GM19035 (cell line): Measurements from ENCODE around the gene TMEM184C.

Experiments used
- ATAC-seq: cut with Tn5 transposase; IDR thresholded peaks from one replicate; pipeline ENCODE4 v1.9.1; 2021; ENCODE audit not compliant: unreplicated experiment

Gene TMEM184C

DNA sequence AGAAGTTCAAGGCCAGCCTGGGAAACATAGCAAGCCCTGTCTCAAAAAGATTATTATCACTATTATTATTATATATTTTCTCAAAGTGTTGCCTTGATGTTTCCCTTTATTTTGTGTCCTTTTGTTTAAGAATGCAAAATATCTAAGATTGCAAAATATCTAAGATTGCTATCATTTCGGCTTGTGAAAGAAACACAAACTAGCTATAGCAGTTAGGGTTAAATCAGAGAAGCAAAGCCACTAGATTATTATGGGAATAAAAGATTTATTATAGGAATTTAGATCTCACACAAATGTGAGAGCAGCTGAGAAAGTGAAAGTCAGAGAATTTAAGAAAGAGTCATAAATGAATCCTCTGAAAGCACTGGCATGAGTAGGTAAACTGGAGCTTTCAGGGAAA, 18.0 kb upstream of the TMEM184C start:
- no peak for ATAC-seq

DNA sequence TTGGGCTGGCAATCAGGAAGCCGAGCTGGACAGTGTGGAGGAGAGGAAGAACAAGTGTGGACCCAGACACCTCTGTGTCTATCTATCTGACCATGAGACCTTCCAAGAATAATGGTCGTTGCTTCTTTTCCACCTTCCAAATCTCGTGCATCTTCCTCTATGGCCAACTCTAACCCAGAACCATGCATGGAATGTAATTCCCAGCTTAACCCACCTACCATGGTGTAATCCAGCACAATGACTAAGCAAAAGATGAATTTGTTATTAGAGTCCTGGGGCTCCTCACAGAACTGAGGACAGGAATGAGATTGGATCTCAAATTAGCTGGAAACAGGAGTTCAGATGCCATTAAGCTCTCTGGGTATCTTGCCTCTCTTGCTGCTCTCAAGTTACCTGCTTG, 17.4 kb upstream of the TMEM184C start:
- no peak for ATAC-seq

DNA sequence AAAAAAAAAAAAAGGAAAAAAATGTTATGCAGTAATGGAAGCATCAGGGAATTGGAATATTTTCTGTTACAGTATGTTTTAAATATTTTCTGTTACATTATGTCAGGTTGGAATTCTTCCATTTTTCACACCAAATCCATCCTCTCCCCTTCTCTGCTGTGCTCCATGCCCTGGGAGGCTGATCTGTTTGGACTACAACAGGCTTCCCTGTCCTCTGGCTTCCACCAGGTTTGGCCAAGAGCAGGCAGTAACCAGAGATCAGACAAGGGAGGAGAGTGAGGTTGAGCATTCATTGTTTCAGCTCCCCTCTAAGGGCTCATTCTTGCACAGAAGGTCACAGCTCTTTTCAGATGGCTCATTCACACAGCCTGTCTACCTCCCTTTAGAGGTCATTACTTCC, 11.7 kb upstream of the TMEM184C start:
- ATAC-seq, result no peak

- no peak for ATAC-seq
Observed at GRCh38 chr4:147607471-147607870, 9.7 kb upstream of the TMEM184C start.

- ATAC-seq, result no peak
Observed at GRCh38 chr4:147610686-147611085, 6.5 kb upstream of the TMEM184C start.

DNA sequence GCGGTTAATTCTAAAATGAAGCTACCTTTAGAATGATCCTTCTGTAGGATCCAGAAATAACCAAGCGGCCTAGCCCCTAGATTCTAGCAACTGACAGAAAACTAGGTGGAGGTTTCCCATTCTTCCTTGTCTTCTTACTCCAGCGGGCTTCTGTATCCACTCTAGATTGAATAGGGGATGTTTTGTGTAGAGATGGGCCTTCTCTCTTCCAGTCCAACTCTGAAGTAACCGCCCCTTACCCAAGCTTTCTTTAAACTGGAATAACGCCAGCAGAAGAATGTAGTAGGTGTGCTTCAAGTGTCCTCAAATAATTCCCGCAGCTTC, 386 bp upstream of the TMEM184C start:
- peak; percentile 15 for ATAC-seq

DNA sequence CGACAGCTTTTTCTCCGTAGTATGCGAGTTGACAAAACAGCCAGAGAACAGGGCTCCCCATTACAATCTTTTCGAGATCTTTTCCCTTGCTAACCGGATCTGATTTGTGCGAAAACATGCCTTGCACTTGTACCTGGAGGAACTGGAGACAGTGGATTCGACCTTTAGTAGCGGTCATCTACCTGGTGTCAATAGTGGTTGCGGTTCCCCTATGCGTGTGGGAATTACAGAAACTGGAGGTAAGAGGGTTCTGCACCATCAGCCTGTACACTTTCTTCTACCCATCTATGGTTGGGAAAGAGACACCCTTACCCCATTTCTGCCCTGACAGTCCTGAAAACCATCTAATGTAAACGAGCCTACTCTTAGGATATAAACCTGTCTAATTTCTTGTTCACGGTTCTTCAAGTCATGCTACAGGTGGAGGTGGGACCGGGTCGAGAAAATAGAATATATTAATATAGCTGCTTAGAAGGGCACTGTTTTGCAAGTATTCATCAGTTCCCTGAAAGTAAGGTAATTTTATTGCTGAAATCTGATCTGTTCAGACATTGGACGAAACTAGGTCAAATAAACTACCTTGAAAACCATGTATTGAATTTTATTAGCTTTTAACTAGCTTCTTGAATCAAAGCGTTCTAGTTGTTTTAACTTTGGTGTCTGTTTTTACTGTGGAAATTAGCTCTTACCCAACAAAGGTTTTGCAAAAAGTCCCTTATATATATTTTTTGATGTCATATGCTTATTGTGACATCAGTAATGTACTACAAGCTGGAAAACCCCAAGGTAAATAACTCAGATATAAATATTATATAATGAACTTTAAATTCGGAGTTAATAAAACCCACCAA, 869 bp downstream of the TMEM184C start:
- peak; percentile 15 for ATAC-seq

DNA sequence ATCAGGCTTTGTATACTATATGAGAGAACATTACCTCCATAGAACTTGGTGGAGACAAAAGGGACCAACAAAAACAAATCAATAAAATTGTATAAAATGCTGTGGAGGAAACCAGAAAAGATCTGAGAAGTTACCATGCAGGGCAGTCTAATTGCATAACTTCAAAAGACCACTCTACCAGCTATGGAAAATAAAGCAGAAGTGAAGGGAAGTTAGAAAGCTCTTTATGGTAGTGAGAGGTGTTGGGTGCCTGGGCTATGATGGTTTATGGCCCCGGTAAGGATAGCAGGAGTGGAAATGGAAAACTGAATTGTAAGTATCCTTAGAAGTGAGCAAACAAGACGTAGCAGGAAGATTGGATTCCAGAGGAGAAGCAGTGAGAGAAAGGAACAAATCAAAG, 3.1 kb downstream of the TMEM184C start:
- ATAC-seq, result no peak

- no peak for ATAC-seq
Observed at GRCh38 chr4:147625733-147626132, 8.5 kb downstream of the TMEM184C start.

DNA sequence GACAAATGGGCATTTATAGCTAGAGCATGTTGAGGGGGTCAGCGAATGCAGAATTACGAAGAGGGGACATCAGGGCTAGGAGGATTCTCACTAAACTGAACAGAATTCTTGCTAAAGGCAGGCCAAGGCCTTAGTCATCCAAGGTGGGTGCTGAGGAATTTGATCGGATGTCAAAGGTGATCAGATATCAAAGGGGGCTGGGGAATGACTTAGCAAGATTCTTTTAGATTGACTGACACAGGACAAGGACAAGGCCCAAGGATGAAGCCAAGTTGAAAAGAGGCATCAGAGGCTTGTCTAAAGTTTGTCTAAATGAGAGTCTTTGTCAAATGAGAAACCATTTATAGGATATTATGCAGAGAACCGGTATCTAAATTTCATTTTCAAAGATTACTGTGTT, 9.7 kb downstream of the TMEM184C start:
- ATAC-seq, result no peak

DNA sequence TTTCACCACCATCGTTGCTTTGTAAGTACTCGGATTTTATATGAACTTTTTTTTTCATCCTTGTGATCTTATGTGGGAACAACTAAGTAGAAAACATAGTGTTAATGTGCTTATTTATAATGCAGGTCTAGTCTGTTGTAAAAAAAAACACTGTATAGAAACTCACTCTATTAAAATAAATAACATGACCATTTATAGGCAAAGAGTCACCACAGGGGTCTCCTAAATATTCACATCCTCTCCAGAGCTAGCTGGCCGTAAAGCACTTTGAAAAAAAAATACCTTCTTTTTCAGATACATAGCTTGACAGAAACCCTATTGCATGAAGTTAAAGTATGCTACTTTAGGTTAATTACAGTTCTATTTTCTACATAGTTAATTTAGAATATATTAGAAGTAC, 11.2 kb downstream of the TMEM184C start:
- no peak for ATAC-seq

GRCh38 chr4:147629783-147630730, 12.9 kb downstream of the TMEM184C start:
- no peak for ATAC-seq

- ATAC-seq, result no peak
Observed at GRCh38 chr4:147633113-147633512, 15.9 kb downstream of the TMEM184C start.

- ATAC-seq, result no peak
Observed at GRCh38 chr4:147633643-147634042, 16.4 kb downstream of the TMEM184C start.

DNA sequence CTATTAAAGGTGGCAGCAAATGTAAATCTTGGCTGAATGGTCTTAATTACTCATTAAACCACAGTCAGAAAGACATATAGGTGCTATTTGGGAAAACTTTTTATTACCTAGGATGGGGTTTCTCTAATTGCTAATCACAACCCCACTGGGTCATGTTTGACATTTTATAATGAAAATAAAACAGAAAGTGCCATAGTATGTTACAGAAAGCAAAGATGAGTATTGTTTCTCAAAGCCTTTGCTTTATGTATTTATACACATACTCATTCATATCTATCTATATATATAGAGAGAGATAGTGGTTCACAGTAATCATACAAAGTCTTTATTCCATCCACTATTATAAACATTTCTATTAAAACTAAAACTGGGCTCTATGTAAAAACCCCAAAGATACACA, 18.2 kb downstream of the TMEM184C start:
- ATAC-seq, result no peak

DNA sequence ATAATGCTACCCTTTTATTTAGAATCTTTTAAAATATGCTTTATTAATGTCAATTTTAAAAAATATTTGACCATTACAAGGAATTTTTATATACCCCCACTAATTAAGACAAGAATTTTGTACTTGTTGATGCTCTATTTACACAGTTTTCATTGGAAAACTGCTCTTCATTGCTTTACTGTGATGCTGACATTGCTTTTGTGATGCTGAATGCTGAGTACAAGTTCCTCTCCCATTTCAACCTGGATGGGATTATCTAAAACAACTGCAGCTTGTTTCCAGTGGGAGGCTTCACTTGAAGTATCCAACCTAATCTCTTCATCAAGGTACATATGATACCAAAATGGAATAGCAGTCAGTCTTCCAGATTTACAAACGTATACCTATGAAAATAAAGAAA, 21.2 kb downstream of the TMEM184C start:
- no peak for ATAC-seq

- ATAC-seq, result no peak
Observed at GRCh38 chr4:147638942-147639341, 21.7 kb downstream of the TMEM184C start.

GRCh38 chr4:147639388-147639787, 22.2 kb downstream of the TMEM184C start:
- ATAC-seq, result no peak

DNA sequence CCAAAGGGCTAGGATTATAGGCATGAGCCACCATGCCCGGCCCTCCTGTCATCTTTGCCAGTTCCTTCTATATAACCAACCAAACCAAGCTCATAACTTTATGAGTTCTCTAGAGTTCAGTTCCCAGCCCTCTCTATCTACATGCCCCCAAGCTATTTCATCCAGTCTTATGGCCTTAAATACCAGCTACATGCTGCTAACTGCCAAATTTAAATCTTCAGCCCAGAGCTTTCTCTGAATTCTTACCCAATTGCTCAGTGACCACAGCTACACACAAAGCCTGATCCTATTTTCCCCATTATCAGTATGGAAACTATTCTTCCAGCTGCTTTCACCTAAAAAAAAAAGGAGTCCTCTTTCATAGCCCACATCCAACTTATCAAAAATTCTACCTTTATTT, 23.1 kb downstream of the TMEM184C start:
- ATAC-seq, result no peak

DNA sequence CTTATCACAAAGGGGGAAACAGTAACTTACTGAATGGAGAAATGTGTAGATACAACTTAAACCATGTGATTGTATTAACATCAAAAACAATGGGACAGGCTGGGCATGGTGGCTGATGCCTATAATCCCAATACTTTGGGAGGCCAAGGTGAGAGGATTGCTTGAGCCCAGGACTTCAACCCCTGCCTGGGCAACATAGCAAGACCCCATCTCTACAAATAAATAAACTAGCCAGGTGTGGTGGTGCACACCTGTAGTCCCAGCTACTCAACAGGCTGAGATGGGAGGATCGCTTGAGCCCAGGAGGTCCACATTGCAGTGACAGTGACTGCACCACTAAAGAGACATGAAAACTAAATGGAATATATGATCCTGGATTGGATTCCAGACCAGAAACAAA, 26.4 kb downstream of the TMEM184C start:
- no peak for ATAC-seq

GRCh38 chr4:147644471-147644870, 27.3 kb downstream of the TMEM184C start:
- no peak for ATAC-seq

DNA sequence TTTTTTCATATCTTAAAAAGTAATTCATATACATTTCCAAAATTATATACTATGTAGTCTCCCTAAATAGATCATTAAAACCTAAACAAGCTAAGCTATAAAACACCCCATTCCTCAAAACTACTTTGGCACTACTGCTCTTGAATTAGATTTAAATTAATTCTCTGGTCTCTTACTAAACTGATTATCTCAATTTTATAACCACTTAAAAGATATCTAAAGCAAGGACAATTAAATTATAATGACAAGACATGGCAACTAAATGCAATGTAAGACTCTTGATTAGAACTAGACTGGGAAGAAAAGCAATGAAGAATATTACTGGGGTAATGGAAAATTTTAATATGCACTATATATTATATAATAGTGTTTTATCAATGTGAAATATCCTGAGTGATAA, 27.9 kb downstream of the TMEM184C start:
- no peak for ATAC-seq
